Amniotic epithelial cell (primary cell): Measurements from ENCODE around the gene RNF14.

Source experiments
- DNase-seq: peaks from one replicate; pipeline ENCODE4 v3.0.0-alpha.2; 2010; ENCODE audit warnings: low read depth

RNF14 gene

GRCh38 chr5:141978389-141978788 is 9.5 kb downstream of the RNF14 start:
- no peak for DNase-seq

DNA sequence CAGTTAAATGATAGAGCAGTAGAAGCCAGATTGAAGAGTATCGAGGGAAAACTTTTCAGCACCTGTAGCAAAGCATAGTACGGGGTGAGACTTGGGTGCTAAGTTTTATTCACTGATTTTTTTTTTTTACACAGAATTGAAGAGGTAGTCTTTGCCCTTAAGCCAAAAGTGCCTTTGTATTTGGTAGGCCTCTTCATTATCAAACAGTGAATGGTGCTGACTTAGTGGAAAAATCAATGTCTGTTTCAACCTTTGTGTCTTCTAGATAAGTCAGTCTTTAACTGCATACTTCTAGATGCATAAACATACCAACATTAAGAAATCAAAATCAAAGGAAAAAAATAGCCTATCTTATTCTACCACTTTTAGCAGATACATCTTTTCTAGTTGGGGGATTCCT is 13.7 kb downstream of the RNF14 start:
- DNase-seq, result no peak

DNA sequence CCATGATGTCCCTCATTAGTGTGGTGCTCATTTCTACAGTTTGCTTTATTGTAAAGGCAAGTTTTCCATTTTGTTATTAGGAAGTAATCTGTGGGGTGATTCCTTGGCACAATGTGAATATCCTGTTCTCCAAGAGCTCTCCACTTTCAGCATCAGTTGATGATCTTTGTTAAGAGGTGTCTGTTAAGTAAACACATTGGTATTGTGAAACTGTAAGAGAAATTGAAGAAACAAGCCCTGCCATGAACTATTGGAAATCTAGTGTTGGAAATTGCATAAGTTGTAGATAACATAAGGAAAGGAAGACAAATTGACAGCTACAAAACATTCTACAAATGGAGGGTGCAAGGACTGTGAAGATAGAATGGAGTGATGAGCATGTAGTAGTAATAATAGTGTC is 17.2 kb downstream of the RNF14 start:
- no peak for DNase-seq

DNA sequence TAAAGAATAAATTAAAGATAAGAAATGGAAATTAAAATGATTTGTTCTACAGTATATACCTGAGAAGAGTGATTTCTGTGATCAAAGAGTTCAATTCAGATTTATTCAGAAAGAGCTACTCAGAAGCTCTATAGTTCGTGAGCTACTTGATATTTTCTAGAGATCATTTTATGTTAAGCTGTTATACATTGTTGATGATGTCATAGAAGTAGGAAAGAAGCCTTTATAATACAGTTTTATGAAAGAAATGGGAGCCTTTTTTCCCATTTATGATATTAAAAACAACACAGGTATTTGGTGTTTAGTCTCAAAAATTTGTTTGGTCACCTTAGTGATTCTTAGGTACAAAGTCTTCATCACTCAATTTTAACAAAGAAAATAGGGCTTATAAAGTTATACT is 20.8 kb downstream of the RNF14 start:
- DNase-seq, result no peak

DNA sequence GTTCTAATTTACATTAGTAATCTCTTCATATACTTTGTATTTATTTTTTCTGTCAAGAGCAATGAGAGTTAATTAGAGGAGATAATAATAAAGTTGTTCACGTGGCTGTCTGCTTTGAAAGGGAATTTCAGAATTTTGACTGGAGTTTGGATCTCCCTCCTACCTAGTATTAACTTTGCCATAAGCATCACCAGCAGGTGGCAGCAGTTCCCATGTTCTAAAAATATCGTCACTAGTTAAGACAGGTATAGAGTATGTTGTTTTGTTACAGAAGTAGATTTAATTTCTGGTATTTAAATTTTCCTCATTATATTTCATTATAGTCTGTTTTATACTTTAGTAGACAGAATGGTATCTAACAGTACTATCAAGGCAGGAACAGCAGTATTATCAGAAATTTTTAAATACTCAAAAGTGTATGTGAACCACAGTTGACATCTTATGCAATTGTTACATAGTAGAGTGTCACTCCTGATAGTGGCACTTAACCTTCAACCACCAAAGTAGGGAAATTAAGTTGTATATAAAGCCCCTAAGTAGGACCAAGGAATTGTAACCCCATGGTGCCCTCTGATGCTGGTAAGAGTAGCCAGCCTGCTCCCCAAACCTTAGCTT is 23.6 kb downstream of the RNF14 start:
- DNase-seq, result peak; percentile 53

DNA sequence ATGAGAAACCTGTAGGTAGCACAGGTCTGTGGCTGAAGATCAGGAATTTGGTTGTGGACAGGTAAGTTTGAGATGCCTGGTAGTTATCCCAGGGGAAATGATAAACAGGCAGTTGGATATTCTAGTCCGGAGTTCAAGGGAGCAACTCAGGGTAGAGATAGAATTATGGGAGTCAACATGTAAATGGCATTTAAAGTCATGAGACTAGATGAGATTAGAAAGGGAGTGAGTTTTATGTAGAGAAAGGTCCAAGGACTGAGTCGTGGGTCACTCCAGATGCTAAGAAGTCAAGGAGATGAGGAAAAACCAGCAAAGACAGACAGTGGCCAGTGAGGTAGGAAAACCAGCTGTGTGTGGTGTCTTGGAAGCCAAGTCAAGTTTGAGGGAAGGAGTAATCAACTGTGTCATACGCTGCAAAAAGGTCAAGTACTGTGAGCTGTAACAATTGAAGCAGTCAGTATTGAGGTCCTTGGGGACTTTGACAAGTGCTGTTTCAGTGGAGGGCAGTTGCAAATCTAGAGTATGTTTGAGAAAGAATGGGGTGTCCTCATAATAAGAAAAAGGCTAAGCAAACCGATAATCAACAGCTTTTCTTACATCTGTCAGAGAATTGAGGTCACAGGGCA is 25.7 kb downstream of the RNF14 start:
- no peak for DNase-seq

- DNase-seq, result no peak
These were observed 26.8 kb downstream of the RNF14 start for GRCh38 chr5:141995656-141996055.

DNA sequence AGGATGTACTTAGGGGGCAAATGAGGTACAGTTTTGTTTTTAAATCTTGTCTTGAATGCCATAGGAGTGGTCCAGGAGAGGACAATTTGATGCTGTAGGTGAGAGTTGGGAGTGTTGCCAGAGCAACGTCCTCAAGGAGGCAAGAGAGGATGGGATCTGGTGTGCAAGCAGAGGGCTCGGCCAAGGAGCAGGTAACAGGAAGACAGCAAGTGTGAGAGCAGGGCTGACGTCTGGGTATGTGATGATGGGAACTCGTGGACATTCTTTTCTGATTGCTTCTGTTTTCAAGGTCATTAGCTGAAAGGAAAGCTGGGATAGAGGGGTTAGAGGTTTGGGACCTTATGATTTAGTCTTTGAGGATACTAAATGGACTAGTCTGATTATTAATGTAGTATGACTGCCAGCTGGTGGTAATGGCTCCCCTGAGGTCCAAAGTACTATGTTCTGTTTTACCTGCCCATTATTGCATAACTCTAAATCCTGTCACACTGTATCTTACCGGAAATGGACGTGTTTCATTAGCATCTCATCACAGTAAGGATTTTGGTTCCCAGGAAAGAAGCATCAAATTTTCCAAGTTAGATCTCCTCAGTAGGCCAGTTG is 28.6 kb downstream of the RNF14 start:
- DNase-seq, result no peak

GRCh38 chr5:142000173-142000572 is 31.3 kb downstream of the RNF14 start:
- DNase-seq, result no peak

GRCh38 chr5:142000704-142001484 is 32.0 kb downstream of the RNF14 start:
- no peak for DNase-seq

DNA sequence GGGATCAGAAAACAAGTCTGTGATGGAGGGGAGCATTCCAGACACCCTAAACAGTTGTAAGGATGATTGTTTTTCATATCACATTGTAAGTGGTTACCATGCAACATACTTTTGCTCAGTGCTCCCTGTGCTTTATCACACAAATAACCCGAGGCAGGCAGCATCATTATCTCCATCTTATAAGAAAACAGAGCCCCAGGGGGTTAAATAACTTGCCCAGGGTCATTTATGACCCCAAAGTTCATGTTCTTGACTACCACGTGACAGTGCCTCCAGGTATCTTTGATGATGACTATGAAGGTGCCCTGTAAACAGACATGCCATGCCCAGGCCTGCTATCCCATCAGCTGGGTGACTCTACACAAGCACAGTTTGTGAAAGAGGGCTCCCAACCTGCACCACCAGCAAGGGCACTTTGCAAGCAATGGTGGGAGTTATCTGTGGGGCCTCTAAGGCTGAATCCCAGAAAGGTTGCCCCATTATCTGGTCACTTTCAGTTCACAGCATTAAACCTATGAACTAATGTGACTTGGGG is 34.4 kb downstream of the RNF14 start:
- no peak for DNase-seq

DNA sequence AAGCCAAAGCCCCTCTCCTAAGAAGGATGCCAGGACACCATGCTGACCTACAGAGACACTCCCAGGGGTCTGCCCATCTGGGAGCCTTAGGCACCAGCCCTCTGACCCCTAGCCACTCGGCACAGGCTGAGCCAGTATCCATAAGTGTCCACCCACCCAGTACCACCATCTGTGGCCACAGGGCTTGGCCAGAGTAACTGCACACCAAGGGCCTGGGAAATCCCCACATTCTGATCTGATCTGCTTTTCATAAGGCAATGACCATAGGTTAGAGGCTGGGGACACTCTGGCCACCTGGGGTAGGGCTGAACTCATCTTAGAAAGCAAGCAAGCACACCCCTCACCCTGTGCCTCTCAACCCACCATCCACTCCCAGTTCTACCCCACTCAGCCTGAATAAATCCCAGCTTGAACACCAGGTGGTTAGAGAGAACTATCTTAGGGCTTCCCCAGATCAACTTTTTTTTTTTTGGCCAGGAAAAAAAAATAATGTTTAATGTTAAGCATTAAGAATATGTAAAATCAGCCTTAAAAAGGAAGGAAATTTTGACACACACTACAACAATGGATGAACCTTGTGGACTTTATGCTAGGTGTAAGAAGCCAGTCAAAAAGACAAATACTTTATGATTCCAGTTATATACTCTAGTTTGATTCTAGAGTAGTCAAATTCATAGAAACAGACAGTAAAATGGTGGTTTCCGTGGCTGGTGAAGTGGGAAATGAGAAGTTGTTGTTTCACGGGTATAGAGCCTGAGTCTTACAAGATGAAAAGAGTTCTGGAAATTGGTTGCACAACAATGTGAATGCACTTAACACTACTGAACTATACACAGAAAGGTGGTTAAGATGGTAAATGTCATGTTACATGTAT is 37.7 kb downstream of the RNF14 start:
- DNase-seq, result no peak

GRCh38 chr5:142007237-142007544 is 38.3 kb downstream of the RNF14 start:
- no peak for DNase-seq

DNA sequence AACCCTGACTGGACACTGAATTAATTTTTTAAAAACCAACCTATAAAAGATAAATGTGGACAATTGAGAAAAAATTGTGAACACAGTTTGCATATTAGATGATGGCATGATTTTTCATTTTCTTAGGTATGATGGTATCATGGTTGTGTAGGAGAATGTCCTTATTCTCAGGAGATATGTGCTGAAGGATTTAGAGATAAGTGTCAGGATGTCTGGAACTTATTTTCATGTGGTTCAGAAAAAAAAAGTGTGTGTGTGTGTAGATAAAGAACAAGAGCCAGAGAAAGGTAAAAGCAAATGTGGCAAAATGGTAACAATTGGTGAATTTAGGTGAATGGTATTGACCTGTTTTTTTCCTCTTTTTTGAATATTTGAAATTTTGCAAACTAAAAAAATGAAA is 39.9 kb downstream of the RNF14 start:
- no peak for DNase-seq

GRCh38 chr5:142009886-142010285 is 41.0 kb downstream of the RNF14 start:
- DNase-seq, result no peak

- DNase-seq, result no peak
These were observed 42.8 kb downstream of the RNF14 start for GRCh38 chr5:142011572-142012185.

DNA sequence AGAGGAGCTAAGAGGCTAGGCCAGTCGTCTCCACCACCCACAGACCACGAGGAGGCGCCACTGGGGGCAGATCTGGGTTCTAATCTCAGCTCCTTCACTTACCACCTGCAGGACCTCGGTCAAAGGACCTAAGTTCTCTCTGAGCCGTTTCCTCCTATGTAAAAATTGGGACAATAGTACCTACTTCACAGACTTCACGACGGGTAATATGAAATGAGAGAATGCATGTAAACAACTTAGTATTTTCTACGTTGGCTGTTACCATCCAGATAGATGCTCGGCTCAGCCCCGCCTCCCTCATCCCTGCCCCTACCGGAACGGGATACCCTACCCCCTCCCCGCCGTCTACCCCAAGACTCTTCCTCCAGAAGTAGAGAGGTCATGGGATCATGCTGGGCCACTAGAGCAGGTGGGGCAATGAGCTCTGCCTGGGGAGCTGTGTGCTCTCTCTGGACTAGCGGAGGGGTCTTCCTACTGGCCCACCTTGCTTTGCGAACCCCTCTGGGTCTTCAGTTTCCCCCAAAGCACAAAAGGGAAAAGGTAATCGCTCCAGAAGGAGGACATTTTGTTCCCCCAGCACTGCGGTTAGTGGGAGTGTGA is 43.4 kb downstream of the RNF14 start:
- DNase-seq, result no peak

DNA sequence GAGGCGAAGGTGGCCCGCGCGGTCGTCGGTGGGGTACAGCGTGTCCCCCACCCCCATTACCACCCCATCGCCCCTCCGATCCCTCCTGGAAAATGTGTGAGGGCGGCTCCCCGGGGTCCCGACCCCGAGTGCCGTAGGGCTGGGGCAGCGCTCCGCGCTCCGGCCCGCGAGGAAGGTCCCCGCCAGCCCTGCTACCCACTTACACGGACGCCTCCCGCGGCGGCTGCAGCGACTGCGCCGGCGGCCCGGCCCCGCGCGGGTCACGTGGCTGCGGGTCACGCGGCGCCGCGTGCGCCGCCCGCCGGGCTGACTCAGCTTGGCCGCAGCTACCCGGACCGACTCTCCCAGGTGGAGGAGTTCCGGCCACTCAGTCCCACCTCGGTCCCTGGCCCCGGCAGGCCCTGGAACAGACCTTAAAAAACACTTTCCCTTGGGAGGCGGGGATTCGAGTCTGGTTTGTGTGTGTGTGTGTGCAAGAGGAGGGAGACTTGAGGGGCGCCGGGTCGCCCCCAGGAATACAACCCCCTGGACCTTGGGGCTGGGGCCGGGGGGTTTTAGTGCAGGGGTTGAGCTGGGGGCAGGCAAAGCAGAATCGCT is 44.0 kb downstream of the RNF14 start, which contains the start of gene GNPDA1:
TSS of gene GNPDA1 (minus strand) at position 236 of the 597 bp plus-strand sequence. CDS start 992 bp downstream, outside the sequence.
- peak; percentile 60 for DNase-seq

DNA sequence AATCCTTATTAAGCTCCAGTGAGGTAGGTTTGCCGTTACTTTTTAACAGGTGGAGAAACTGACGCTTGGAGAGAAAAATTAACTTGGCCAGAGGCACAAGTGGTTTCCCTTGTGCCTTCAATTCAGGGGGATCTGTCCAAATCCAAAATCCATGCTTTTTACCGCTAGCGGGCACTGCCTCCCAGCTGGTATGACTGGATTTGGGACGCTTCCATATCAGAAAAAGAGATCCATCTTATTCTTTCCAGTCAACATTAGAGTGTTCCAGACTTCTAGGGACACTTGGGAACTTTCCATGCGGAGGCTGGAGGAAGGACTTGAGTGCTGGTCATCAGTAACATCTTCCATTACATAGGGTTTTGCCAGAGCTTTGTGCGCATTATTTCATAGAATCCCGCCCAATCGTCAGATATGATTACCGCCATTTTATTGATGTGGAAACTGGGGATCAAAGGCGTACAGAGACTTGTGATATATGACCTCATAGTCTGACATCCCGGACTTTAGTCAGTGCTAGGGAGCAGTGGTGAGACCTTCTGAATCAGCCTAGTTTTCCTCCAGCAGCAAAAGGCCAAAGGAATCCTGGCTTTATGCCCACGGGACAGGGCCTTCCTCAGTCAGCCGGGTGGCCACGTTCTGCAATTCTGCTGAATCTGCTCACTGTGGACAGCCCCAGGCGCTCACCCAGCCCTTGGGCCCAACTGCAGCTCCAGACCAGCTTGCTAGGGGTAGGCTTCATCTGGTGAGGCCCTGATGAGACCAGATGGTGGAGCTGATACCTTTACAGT is 45.0 kb downstream of the RNF14 start:
- peak; percentile 52 for DNase-seq
